NAMALWA (cell line): Measurements from ENCODE around the gene LIPT1.
"Not testable (repeated sequence)": the region's sequence is repeated elsewhere in the genome, so short reads cannot be mapped to it uniquely, and the experiment has no call there.

ENCODE experiments used
- DNase-seq: peaks from one replicate; pipeline ENCODE4 v3.0.0-alpha.2; 2015; ENCODE audit warnings: low spot score

Gene LIPT1

GRCh38 chr2:99154643-99155536, at the start of gene LIPT1, which contains the start of gene TSGA10:
Gene LIPT1, plus strand, starts transcription at chr2:99154967. Its CDS starts 6,991 bp downstream, at chr2:99161958.
Gene TSGA10, minus strand, starts transcription at chr2:99154942. Its CDS starts 45,503 bp downstream, at chr2:99109439.
- peak; percentile 95 for DNase-seq

- no peak for DNase-seq
Observed at GRCh38 chr2:99106913-99107312, 47.9 kb upstream of the LIPT1 start.

DNA sequence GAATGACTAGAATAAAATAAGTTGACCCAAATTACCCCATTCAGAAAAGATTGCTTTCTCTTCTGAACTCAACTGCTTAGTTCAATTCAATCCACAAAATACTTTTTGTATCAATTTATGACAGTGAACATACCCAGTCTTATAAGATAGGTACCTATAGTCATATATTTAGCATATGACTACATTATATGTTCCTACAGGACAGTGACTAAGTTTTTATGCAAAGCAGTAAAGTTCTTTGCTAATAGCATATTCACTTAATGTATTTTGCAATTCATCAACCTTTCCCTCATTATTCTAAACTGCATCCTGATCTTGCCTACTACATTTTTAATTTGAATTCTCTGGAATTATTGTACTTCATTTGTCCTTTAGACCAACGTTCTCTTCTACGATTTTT, 43.5 kb upstream of the LIPT1 start:
- DNase-seq: no peak

- DNase-seq: no peak
Observed at GRCh38 chr2:99111945-99112344, 42.8 kb upstream of the LIPT1 start.

DNA sequence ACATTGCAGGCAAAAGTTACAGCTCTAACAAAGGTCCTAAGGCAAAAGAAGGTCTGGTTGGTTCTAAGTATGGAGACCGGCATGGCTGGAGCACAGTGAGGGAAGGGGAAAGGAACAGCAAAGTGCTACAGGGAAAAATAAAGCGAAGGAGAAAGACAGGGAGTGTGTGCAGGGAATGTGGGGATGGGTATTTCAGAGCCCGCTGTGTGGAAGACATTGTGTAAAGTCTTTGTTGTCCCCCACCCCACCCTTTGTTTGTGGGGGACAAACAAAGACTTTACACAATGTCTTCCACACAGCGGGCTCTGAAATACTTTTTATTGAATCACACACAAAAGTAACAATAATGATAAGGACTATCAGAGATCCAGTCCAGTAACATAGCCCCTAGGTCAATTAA, 42.1 kb upstream of the LIPT1 start:
- DNase-seq: no peak

DNA sequence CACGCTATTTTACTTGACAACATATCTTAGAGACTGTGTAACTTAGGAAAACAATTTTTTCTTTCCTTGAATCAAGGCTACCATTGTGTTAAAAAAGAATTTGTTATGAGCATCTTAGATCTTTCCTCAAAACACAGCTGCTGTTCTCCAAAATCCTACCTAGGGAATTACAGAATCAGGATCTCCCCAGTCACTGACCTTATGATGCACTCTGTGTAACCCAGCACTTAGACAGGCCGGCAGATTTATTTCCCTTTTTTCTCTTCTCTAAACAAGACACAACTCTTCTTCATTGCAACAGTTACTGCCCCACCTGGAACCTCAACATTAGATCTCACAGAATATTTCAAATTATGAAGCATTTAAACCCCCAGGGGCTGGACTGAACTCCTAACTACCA, 26.8 kb upstream of the LIPT1 start:
- no peak for DNase-seq

DNA sequence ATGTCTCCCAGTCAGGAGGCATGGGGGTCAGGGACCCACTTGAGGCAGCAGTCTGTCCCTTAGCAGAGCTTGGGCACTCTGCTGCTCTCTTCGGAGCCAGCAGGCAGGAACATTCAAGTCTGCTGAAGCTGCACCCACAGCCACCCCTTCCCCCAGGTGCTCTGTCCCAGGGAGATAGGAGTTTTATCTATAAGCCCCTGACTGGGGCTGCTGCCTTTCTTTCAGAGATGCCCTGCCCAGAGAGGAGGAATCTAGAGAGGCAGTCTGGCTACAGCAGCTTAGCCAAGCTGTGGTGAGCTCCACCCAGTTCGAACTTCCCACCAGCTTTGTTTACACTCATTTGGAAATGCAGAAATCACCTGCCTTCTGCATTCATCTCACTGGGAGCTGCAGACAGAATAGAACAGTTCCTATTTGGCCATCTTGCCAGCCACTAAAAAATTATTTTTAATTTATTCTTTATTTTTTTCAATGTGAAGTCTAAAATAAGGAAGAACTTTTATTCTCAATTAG, 19.7 kb upstream of the LIPT1 start:
- DNase-seq: not testable (repeated sequence)

DNA sequence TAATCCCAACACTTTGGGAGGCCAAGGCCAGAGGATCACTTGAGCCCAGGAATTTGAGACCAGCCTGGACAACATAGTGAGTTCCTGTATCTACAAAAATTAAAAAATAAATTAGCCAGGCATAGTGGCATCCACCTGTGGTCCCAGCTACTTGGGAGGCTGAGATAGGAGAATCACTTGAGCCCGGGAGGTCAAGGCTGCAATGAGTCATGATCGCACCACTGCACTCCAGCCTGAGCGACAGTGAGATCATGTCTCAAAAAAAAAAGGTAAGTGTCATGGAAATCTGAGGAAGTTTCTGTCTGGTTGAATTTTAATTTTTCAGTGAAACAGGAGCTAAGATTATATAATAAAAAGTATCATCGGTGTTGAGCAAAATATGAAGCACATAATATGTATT, 15.8 kb upstream of the LIPT1 start:
- no peak for DNase-seq

DNA sequence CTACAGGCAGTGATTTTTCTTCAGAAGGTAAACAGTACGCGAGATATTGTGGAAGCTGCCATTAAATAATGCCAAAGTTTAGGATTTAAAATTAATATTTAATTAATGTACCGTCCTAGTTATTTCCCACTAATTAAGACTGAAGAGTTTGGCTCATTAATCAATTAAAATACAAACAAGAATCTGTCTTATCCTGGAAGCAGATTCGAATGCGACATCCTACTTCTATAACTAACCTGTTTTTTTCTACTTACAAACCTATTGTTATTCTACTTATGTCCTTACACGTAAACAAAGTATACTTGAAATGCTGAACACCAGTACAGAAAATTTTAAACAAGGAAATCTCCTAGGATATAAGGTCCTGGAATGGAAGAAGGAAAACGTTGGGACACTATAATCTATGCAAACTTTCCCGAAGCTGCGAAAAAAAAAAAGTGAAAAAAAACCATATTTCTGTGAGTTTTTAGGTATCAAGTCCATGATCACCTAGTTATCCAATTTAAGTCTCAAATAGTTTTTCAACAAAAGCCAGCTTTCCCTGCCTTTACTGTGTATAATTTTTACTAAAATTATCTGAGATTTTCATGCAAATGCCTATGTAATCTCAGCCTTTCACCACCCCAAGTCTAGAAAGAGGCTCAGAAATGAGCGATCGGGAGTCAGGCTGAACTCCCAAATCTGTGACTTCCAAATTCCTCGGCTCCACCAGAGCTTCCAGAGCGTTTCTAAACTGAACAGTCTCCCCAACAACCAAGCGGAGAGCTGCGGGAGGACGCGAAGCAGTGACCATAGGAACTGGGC, 14.5 kb upstream of the LIPT1 start:
- no peak for DNase-seq

GRCh38 chr2:99140860-99141109, 14.0 kb upstream of the LIPT1 start:
- no peak for DNase-seq

DNA sequence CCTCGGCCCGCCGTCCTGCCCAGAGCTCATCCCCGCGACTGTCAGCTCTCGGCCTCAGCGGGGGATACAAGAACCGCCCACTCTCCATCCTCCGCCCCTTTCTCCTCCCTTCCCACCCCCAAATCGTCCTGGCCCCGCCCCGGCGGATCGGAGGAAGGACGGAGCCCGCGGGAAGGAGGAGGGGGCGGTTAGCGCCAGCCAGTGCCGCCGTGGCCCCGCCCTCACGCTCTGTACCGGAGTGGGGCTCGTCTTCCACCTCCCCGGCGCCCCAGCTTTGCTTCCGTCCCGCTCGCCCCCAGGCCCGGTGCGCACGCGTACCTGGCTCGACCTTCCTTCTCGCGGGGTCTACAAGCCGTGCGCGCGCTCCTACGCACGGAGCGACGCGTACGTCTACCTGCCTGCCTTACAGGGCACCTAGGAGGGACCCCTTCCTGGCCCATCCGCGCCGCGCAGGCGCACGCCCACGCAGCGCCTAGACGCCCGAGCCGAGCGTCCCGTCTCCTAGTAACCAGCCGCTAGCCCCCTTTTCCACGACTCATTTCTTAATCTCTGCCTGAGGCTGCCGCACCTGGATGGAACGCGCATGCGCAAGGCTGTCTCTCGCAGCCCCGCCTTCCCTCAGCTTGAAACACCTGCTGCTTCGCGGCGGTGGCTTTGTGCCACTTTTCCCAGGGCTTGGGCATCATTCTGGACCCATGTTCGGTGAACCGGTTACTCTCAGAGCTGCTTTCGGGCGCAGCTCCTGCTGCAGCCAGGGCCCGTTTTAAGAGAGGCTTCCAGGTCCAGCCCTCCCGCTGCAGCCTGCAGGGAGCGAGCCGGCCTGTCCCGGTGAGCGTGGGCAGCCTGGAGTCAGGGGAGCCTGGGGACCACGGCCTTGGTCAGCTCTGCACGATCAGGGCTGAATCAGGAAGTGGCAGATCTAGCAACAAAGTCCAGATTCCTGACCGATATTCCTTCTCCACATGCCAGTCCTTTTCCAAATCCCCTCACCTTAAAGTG, 13.4 kb upstream of the LIPT1 start, which contains the start of gene C2orf15:
TSS of gene C2orf15 (plus strand) at position 598 of the 999 bp plus-strand sequence. CDS start 8,852 bp downstream, outside the sequence.
- peak; percentile 96 for DNase-seq

GRCh38 chr2:99150706-99151105, 4.1 kb upstream of the LIPT1 start:
- no peak for DNase-seq

- no peak for DNase-seq
Observed at GRCh38 chr2:99152199-99152895, 2.4 kb upstream of the LIPT1 start.

DNA sequence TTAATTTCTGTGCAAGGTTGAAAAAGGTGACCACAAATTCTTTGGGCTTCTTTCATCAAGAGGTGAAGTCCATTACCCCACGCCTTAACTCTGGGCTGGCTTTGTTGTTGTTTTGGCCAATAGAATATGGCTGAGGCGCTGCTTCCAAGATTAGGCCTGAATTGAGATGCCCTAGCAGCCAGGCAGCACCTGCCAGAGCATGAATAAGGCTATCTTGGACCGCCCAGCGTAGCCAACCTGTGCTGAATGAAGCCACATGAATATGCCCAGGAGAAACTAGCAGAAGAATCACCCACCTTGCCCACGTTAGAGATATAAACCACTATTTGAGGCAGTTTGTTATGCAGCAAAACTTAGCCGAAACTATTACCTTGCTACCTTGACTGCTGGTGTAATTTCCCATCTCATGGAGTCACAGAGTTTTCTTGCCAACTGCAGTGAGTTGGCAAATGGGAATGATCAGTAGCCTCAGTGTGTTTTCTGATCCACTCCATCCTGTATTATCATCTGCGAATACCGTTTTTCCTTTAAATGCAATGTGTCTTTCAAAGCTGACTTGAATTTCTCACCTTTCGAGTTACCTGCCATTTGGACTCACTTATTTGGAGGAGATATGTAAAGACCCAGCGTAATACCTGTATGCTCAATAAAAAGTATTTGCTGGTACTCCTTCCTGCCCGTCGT, 704 bp upstream of the LIPT1 start:
- peak; percentile 10 for DNase-seq

GRCh38 chr2:99156891-99157290, 2.1 kb downstream of the LIPT1 start:
- peak; percentile 46 for DNase-seq

DNA sequence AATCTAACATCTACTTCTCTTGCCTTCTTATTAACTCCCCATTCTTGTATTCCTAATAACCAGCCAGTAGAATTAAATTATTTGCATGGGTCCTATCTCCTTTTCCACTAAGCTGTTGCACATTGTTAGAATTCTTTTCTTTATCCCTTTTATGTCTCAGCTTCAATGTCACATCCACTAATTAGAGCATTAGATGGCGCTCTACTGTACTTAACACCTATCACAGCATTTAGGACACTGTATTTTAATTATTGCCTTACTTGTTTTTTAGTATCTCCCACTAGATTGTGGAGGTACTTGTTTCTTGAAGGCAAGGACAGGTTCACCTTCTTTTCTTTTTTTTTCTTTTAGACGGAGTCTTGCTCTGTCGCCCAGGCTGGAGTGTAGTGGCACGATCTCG, 3.8 kb downstream of the LIPT1 start:
- DNase-seq: no peak

DNA sequence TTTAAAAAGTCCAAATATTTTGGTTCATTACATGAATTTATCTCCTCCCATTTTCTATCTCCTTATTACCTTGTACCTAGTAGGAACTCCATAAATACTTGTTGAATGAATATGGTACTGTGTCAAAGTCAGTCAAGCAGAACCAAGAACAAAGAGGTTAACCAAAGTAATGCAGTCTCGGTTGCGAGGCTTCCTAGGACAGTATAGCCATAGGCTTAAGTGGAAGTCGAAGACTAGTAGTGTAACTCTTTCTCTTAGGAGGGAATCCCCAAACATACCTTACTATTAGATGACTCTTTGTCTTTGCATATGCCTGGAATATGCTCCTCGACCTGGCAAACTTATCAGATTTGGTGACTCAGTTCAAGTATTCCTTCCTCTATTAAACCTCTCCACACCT, 4.8 kb downstream of the LIPT1 start:
- no peak for DNase-seq

DNA sequence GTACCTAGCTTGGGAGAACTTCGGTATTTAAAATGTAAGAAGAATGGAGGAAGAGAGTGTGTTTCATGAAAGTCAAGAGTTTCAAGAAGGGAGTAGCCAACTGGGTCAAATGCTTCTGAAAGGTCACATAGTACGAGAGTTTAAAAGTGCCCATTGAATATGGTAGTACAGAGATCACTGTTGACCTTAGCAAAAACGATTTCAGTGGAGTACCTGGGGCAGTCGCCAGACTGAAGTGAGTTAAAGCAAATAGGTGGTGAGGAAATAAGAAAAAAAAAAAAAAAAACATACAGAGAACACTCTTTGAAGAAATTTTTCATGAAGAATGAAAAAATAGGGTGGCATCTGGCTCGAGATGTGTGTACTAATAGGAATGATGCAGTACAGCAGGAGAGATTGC, 11.5 kb downstream of the LIPT1 start:
- no peak for DNase-seq

DNA sequence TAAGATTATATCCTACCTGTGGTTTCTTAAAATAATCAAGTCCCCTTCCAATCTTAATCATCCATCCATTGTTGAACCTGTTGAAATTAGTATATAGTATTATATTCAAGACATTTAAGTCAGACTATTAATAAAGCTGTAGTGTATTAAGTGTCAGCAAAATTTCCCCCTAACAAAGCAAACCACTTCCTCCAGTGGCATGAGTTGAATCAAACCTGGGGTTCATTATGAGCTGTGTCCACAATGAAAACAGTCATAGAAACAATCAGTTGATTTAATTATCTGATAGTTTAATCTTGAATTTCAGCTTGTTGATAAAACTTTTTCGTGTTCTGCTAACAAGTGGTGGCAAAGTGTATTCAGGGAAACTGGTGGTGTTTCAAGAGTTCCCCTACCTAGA, 14.8 kb downstream of the LIPT1 start:
- no peak for DNase-seq

DNA sequence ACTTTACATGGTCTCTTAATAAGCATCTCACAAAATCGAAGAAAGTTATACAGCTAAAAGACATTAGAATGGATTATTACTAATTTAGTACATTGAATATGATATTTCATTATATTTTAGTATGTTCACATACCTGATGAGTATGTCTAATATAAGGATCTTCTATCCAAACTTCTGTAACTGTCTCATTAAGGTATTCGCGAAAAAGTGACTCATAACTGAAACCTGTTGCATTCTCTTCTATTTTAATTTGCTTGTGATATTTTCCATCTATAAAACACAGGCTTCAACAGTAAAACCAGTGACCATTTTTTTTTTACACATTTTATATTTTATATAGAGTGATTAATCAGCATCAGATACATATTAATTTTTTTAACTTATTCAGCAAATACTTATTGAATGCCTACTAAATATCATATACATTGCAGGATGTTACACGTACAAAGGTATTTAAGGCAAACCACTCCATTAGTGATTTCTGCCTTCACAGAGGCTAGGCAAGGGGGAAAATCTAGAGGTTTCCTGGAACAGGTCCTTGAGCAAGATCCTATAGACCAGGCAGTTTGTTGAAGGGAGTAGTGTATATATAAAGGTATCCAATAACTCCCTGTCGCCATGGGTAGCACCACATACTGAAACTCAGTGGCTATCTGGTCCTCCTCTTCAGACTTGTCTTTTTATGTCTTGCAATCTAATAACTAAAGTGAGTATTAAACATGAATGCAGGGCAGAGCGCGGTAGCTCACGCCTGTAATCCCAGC, 16.8 kb downstream of the LIPT1 start:
- no peak for DNase-seq
